Lower lobe of right lung (tissue), 2 donors: Measurements from ENCODE around the gene MTHFD1L. TPM values are rescaled to one million over a fixed set of nuclear protein-coding genes. Genes with fewer than 3 reads are reported as not detected.

Source experiments
- ATAC-seq, 2 donors: fragments of 200-7000 bp; cut with Tn5 transposase; one replicate each; pipeline ENCODE4 v1.9.1; 2020 to 2022; ENCODE audit warnings: mild to moderate bottlenecking in 2 of 2, moderate library complexity in 2 of 2
- DNase-seq: peaks from one replicate; pipeline ENCODE4 v3.0.0-alpha.2; 2020
- H3K27ac ChIP-seq: fragments of 200-600 bp; one replicate; pipeline ENCODE4 v1.8.0; 2022
- H3K27me3 ChIP-seq: fragments of 200-600 bp; one replicate; pipeline ENCODE4 v1.8.0; 2022; ENCODE audit warnings: low read depth
- H3K36me3 ChIP-seq: fragments of 200-600 bp; one replicate; pipeline ENCODE4 v1.8.0; 2022; ENCODE audit warnings: mild to moderate bottlenecking
- H3K4me1 ChIP-seq: fragments of 200-600 bp; one replicate; pipeline ENCODE4 v1.8.0; 2022
- H3K4me3 ChIP-seq: fragments of 200-600 bp; one replicate; pipeline ENCODE4 v1.8.0; 2022; ENCODE audit warnings: mild to moderate bottlenecking
- H3K9me3 ChIP-seq: fragments of 200-600 bp; one replicate; pipeline ENCODE4 v1.8.0; 2022
- intact Hi-C: fragments of 100-400 bp; cut with DNase I; formaldehyde crosslinking; loops from one replicate; pipeline ENCODE4 v1.11.0; 2022
- total RNA-seq: library from RNA; stranded (reverse); fragmentation: NEBNext Ultra II Directional; extraction: Animal tissue kit (Norgen Biotek cat#: 25700); gene quantifications from one replicate; pipeline ENCODE4 v1.2.1, GENCODE V29; 2021
- TF ChIP-seq, protein P1 (sequence below): fragments of 200-600 bp; IDR thresholded peaks from one replicate; pipeline ENCODE4 v1.8.0; 2022; ENCODE audit warnings: antibody characterized with exemption, mild to moderate bottlenecking
- donor health status: DM: no; HTN: yes; CAD: no; lungs with severe emphysema.

The MTHFD1L gene
- total RNA-seq, 1 donor from 2014 or later: 22.1 TPM

- no peaks in the 10 kb centered on the region for H3K4me1 ChIP-seq
- H3K27ac ChIP-seq: no peak overlapping the region
- peaks cover 4% of the 10 kb centered on the region for H3K36me3 ChIP-seq
- intact Hi-C loops: no loop called here
- no peak for ATAC-seq
- H3K27me3 ChIP-seq: no peaks in the 10 kb centered on the region
- no peak for DNase-seq
- TF ChIP-seq, protein P1, sequence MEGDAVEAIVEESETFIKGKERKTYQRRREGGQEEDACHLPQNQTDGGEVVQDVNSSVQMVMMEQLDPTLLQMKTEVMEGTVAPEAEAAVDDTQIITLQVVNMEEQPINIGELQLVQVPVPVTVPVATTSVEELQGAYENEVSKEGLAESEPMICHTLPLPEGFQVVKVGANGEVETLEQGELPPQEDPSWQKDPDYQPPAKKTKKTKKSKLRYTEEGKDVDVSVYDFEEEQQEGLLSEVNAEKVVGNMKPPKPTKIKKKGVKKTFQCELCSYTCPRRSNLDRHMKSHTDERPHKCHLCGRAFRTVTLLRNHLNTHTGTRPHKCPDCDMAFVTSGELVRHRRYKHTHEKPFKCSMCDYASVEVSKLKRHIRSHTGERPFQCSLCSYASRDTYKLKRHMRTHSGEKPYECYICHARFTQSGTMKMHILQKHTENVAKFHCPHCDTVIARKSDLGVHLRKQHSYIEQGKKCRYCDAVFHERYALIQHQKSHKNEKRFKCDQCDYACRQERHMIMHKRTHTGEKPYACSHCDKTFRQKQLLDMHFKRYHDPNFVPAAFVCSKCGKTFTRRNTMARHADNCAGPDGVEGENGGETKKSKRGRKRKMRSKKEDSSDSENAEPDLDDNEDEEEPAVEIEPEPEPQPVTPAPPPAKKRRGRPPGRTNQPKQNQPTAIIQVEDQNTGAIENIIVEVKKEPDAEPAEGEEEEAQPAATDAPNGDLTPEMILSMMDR: no peak
- H3K4me3 ChIP-seq: no peak overlapping the region
- H3K9me3 ChIP-seq: no peaks in the 10 kb centered on the region
Observed at GRCh38 chr6:150930841-150931240, 65.3 kb downstream of the MTHFD1L start.

DNA sequence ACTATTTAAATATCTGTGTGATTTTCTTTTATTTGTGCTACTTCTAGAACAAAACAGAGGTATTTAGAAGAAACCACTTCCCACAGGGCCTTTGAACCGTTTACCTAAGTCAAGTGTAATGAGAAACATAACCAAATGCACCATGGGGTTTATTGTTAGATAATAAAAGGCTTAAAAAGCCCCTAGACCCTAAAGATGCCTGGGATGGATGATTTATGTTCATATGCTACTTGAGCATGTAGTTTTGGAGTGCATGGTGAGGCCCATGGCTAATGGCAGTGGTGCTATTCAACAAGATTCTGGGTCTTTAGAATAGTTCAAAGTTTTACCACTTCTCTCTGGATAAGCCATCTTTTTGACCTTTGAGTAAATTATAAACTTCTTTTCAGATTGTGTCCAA lies 65.9 kb downstream of the MTHFD1L start:
- Histone ChIP-seq H3K36me3 (no peaks in the 10 kb centered on the region), H3K27ac (no peak overlapping the region), H3K4me3 (no peak overlapping the region), H3K9me3 (no peaks in the 10 kb centered on the region), H3K4me1 (no peaks in the 10 kb centered on the region), H3K27me3 (no peaks in the 10 kb centered on the region)
- TF ChIP-seq, protein P1: no peak
- ATAC-seq (no peak), DNase-seq (no peak)
- intact Hi-C loops: no loop called here

DNA sequence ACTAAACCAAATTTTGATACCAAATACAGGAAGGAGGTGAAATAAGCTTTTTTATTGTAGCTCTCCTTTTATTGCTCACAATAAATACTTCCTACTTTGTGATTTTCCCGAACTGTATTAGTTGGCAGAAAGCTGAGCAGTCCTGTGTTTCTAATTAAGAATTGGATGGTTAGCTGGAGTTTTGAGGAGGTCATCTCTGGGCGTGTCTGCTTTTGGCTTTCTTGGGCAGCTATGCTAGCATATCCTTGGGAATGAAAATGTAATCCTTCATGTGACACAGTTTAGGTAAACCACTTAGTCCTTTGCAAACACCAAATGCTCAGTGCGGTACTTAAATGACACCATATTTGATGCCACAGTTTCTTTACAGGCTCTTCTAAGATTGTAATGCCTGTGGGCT lies 67.5 kb downstream of the MTHFD1L start:
- DNase-seq (no peak), ATAC-seq (no peak)
- no peak overlapping the region for H3K27ac ChIP-seq
- TF ChIP-seq, protein P1: no peak
- no peaks in the 10 kb centered on the region for H3K9me3 ChIP-seq
- no peaks in the 10 kb centered on the region for H3K4me1 ChIP-seq
- H3K4me3 ChIP-seq: no peak overlapping the region
- intact Hi-C loops: no loop called here
- H3K27me3 ChIP-seq: no peaks in the 10 kb centered on the region
- H3K36me3 ChIP-seq: no peaks in the 10 kb centered on the region

GRCh38 chr6:150934380-150934779 lies 68.9 kb downstream of the MTHFD1L start:
- peaks cover 2% of the 10 kb centered on the region for H3K36me3 ChIP-seq
- no peak for ATAC-seq

DNA sequence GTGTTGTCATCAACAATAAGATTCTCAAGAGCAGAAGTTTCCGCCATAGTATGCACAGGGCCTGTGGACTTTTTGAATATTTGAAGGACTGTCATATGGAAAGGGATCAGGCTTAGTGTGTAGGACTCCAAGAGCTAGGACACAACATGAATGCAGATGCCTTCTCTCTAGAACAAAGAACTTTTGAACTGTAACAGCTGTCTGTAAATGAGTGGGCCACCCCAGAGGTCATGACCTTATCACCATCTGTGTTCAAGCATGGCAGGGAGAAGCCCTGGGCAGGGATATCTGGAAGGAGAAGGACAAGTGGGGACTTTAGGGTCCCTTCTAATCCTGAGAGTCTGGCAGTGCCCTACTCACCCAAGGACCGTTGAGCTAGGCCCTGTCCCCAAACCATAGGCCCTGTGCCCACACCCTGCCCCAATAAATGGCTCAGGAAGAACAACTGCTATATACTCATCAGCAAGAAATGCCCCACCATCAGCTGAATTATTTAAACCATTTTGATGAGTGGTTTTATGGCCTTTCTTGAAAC lies 70.6 kb downstream of the MTHFD1L start:
- intact Hi-C loops: no loop called here
- no peak for ATAC-seq

More at GRCh38 chr6:150934380-150934779, 68.9 kb downstream of the MTHFD1L start:
- DNase-seq: no peak
- H3K4me1 ChIP-seq: no peaks in the 10 kb centered on the region
- TF ChIP-seq, protein P1: no peak
- H3K27me3 ChIP-seq: no peaks in the 10 kb centered on the region
- no peak overlapping the region for H3K27ac ChIP-seq
- H3K9me3 ChIP-seq: no peaks in the 10 kb centered on the region
- H3K4me3 ChIP-seq: no peak overlapping the region
- intact Hi-C loops: no loop called here

More for the DNA sequence above, 70.6 kb downstream of the MTHFD1L start:
- H3K9me3 ChIP-seq: no peaks in the 10 kb centered on the region
- TF ChIP-seq, protein P1: no peak
- no peaks in the 10 kb centered on the region for H3K27me3 ChIP-seq
- H3K4me3 ChIP-seq: no peak overlapping the region
- peaks cover 4% of the 10 kb centered on the region for H3K36me3 ChIP-seq
- DNase-seq: no peak
- H3K27ac ChIP-seq: no peak overlapping the region
- H3K4me1 ChIP-seq: no peaks in the 10 kb centered on the region
